HG03103 (cell line): ENCODE measurements around the gene FSIP1.

Source experiments
- ATAC-seq: cut with Tn5 transposase; IDR thresholded peaks from one replicate; pipeline ENCODE4 v1.9.1; 2021; ENCODE audit warnings: low read depth; ENCODE audit not compliant: unreplicated experiment

FSIP1 gene

DNA sequence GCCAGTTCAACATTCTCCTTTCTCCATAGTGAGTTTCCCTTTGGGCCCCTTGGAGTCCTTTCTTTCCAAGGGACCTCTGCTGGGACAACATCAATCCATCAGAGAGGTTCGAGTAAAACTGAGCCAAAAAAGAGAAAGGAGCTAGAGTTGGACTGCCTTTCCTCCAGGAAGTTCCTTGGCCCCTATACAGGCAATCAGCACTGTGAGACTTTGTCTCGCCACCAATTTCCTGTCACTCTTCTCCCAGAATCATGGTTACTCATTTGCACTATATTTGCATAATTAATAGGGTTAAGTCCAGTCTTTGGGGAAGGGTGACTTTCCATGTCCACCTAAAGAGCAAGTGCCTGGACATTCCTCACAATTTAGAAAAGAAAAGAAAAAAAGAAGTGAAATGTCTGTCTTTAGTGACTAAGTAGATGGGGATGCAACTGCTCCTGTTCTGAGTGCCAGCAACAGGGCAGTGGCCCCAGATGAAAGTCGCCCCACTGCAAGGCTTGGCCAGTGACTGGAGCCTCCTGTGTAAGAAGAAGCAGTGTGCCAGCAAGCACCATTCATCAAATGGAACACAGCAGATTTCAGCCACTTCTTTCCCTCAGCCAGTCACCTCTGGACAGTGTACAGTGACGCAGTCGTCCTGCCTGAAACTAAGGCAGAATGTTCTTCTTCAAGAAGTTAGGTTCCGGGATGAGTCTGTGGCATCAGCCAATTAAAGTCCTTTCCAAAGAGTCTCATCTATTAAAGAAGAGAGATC lies 91.6 kb downstream of the FSIP1 start:
- ATAC-seq, result no peak

DNA sequence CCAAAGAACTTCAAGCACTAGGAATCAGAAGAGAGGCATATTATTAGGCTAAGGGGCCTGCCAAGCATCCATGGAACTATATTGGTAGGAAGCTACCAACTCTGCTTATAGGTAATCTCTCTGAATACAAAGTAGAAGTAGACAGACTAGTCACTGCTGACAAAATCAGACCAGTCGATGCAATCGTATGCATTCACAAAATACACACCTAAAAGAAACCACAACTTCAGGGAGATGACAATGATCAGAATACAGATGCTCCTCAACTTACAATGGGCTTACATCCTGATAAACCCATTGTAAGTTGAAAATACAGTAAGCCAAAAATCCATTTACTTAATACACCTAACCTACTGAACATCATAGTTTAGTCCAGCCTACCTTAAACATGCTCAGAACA lies 94.7 kb downstream of the FSIP1 start:
- no peak for ATAC-seq

DNA sequence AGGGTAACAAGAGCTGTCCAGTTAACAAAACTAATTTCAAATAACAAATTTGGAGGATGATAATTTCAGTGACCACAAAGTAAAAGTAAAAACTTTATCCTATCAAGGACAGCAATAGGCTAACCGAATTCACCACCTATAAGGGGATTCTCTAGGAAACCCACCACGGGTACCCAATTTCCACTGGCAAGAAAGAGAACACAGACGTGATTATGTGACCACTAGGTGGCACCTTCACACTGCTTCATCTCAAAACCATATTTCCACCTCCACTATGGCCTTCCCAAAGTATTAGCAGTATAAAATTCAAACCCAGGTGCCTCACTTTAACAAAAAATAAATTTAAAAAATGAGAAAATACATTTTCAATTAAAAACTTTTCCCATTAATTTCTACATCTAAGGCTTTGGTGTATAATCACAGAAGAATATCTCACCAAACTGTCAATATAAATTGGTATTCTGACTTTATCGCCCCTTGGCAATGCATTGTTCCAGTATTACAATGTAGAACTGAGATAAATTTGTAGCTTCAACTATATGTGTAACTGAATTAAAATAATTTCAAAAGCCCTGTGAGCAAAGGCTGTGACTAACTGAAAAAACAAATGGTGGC lies 96.5 kb downstream of the FSIP1 start:
- no peak for ATAC-seq

DNA sequence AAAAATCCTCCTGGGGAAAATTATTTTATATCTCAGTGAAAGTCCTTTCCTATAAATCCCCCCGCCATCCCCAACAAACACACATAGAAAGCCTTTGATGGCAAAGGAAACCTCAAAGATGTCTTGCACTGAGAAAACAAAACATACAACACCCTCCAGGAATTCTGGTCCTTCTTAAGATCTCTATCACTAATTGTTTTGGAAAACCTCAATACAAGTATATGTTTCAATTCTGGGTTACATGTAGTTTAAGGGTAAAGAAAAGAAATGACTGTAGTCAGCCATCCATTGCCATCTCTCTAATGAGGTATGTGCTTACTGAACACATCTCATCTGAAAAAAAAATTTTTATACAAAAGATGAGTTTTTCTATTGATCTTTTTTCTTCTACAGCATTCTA lies 97.3 kb downstream of the FSIP1 start:
- no peak for ATAC-seq

DNA sequence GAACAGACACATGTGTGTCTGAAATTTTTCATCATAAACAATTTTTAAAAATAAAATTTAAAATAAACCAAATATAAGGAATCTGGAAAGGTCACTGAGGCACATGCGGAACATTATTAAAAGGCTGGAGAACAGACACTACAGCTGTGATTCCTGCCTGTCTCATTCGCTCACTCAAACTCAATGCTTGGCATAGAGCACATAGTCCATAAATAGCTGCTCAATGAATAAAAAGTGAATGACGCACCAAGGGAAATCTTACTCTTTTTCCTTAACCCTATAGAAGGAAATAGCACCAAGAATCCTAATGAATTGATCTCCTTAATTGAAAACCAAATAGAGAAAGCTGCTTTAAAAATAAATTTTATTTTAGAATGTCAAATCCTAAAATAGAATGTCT lies 98.4 kb downstream of the FSIP1 start:
- no peak for ATAC-seq

DNA sequence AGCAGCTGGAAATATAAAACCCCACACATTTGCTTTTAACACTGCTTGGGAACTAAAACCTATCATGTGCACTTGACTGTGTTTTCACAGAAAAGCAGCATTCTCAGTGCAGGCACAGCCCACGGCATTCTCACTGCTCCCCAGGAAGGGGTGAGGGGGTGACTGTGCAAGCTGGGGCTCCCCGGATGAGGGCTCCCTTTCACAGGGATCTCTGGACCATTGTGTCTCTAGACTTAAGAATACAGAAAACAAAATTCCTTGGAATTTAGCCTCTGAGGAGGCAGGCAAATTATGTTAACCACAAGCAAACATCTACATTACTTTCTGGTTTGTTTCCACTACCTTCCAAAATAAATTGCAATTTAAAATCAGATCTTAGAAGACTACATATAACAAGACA lies 100.3 kb downstream of the FSIP1 start:
- no peak for ATAC-seq

DNA sequence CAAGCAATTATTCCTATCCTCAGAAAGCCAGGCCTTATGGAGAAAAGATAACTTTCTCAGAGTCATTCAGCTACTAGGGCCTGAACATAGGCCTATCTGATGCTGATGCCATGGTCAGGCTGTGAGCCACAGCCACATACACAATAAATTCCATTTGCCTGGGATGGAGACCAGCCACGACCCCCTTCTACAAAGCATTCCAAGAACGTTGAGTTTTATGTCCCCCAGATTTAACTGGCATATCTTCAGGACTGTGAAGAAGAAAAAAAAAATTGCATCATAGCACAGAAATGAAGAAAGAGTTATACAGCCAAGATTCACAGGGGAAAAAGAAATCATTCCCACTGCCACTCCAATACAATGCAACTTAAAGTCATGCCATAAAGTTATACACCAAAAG lies 101.8 kb downstream of the FSIP1 start:
- ATAC-seq, result no peak

DNA sequence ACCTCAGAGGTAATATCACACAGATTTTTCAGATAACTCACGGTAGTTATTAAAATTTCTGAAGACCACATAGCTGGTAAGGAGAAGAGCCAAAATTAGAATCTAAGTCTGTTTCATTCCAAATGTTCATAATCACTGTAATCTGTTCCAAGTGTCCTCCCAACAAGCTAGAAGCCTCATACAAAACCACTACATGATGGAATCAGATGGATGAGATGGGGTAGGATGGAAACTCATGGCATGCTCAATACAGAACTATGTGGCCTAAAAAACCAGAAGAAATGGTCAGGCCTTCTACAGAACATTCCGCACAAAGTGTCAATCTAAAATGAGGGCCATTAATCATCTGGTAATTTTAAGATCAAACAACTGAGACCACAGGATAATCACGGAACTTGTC lies 110.0 kb downstream of the FSIP1 start:
- ATAC-seq, result no peak

DNA sequence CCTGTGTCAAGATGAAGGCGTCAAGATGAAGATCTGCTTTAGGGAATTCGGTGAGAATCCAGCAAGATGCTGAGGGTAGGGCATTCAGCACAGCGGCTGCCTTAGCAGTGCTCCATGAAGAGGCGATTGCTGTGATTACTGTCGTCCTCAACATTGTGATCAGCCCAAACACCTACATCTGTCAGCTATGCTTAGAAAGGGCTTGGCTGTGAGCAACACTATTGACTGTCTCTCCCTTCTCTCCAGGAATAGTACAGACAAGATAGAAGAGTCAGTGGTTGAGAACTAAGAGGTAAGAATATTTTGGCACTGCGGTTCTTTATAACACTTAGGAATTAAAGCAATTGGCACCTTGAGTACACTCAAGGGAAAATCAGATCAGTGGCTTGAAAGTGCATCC lies 110.5 kb downstream of the FSIP1 start:
- ATAC-seq, result no peak

DNA sequence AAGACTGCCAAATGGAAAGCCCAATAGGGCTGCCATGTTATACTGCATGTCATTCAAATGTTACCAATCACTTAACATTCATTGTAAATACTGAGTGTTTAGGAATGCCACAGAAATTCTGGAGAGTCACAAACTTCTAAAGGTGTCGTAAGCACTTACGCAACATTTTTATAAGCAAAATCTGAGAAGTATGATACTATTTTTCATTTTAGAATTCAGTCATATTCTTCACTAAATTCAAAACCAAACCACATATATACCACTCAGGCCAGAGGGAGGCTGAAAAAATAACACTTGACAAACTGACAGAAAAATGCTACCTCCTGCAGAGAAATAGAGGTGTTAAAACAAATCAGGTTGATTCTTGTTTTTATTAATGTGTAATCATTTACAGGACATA lies 112.0 kb downstream of the FSIP1 start:
- ATAC-seq, result no peak

DNA sequence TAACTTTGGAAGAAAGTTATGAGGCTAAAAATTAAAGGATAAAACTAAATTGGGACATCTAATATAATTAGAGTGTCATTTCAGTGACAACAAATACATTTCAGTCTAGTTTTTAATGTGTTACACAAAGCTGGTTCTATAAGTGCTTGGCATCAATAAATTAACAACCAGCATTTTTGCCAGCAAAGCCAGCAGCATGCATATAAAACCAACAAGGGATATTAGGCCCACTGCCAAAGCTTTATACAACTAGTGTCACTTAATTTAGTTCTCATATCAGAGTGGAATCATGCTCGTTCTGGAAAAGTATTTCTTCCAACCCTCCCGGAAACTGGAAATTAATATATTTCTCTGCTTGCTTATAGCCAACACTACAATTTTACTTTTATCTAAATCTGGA lies 113.0 kb downstream of the FSIP1 start:
- ATAC-seq, result no peak

DNA sequence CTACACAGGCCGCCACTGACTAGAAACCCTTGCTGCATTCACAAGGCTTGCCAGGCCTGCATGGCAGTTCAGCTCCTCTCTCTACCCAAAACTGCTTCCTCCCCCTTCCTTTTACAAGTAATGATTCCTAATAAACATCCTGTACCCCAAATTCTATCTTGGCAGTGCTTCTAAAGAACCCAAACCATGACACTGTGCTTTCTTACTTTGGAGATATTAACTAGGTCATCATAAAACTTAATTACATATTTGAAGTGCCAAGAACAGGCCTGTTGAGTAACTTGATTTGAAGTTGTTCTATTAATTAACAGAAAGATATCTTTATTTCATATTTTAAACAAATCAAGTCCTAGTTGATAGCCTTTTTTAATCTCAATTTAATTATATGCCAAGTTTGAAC lies 113.4 kb downstream of the FSIP1 start:
- no peak for ATAC-seq

DNA sequence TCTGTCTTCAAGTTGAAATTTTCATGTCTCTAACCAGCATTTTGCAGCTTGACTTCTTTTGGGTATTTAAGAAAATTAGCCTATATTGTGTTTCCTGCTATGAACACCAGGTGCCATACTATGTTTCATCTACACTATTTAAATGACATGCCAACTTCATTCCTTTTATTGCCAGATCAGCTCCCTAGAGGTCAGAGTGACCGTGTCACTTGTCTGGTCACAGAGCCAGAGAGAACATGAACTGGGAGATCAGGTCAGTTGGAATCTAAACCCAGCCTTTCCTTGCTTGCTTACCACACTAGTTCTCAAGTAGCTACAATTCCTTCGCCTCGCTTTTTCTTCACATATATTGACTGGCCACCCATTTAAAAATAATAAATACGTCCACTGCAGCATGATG lies 114.2 kb downstream of the FSIP1 start:
- no peak for ATAC-seq

DNA sequence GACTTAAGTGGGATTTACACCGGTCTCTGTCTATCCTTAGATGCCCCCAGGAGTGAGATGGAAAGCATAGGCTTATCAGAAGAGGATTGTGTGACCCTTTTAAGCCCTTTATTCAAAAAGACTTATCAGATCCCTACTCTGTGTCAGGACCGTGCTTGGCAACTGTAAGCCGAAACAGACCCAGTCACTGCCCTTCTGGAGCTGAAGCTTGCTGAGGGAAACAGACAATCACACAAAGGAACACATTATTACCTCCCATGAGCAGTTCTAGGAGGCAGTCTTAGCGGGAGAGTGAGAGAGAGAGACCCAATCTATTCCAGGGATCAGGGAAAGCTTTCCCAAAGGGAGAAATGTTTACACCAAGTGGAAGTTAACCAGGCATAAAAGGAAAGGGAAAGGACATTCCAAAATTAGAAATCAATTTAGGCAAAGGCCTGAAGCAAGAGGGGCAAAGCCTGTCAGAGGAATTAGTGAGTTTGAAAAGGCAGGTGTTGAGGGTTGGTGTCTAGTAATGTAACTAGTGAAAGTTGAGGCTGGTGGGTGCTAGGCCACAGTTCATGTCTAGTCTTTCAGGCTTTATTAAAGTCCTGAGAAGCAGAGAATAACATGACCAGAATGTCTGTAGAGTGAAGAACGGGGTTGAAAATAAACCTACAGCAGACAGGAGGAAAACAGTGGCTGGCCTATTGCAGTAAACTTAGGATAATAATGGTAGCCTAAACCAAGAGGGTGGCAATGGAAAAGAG lies 115.1 kb downstream of the FSIP1 start:
- no peak for ATAC-seq

DNA sequence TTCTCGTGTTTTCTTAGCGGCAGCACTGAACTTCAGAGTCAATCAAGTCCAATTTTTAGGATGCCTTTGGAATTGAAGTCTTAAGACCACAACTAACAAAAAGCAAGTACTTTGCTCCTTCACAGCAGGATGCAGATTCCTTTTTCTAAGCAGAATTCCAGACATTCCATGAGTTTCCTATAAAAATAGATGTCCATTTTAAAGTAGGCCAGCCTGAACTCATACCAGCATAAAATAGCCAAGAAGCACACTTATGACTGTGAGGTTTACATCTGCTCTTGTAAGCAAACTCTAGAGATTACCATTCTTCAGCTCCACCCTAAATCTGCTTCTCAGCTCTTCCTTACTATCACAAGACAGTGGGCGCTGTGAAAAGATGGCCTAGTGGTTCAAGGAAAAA lies 116.0 kb downstream of the FSIP1 start:
- no peak for ATAC-seq

DNA sequence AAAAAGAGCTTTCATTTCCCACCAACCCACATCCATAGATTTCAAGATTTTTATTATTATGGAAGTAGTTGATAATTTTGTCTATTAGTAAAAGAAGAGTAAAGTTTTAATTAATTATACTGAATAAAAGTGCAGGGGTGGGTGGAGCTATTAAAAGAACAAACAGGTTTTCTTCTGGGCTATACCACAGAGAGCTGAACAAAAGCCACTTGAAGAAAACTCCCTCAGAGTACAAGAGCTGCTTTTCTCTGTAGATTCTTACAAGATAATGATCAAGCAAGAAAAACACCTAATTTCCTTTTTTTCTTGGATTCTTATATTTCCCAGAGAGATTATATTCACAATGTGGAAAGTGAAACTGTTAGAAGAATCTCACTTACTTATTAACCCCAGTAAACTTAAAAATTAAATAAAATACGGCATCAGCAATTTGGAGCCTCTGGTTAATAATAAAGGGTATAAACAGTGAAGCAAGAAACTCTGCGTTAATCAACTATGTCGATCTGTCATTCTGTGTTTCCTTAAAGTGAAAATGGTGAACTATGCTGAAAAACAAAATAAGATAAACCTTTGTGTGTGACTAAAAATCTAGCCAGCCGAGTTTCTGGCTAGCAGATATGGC lies 116.9 kb downstream of the FSIP1 start:
- no peak for ATAC-seq

DNA sequence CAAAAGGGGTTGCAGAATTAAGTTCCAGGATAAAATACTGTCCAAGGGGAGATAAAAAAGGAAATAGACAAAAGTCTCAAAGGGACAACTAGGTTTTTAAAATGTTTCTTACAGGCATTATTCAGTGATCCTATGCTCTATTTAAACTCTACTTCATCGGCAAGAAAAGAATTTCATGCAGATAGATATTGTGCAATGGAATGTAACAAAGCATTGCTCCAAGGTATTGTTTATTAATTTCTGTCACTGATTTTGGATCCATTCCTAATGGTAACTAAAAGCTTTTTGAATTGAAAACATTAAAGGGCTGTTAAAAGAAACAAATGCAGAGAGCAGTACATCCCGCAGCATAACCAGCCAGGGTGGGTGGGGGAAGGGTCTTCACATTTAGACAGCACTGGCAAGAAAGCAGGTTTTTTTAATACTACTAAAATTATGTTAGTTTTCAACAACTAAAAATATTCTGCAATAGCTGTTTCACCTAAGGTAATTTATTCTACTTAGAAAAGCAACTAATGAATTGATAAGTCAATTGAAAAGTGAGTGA lies 118.9 kb downstream of the FSIP1 start:
- ATAC-seq, result no peak

DNA sequence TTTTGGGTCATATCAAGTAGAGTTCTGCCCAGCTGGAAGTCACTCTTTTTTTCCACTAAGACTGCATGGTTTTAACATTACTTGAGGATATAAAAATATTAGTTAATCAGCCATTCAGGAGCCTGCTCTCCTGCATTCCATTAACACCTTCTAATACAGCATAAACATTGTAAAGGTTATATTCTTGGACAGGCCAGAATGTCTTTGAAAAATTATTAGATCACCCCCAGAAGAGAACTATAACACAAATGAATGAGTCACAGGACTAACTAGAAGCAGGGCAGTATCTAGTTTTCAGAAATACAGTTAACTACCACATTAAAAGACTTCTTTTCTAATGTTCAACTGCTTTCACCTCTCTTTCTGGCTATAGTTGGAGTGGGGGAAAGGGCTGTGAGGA lies 120.9 kb downstream of the FSIP1 start:
- ATAC-seq, result no peak

DNA sequence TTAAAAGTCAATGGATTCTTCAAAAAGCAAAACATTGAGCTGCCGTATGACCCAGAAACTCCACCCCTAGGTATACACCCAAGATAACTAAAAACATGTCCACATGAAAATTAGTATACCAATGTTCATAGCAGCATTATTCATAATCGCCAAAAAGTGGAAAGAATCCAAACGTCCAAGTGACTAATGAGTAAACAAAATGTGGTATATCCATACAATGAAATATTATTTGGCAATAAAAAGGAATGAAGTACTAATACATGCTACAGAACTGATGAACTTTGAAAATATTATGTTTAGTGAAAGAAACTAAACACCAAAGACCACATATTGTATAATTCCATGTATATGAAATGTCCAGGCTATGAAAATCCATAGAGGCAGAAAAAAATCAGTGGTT lies 123.9 kb downstream of the FSIP1 start:
- no peak for ATAC-seq

DNA sequence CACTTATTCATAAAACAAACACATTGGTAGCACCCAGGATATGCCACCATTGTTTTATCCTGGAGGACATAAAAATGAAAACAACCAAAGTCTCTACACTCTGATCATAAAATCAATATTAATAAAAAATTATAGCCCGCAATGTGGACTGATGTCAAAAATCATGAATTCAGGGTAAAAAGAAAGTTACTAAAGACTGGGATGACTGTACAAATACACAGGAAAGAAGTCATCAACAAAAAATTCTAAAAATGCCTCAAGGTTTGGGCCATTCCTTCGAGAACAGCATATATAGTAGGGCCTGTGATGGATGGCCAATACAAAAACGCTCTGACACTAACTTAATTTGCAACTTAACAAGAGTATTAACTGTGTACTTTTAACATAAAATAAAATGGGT lies 125.0 kb downstream of the FSIP1 start:
- ATAC-seq, result no peak

DNA sequence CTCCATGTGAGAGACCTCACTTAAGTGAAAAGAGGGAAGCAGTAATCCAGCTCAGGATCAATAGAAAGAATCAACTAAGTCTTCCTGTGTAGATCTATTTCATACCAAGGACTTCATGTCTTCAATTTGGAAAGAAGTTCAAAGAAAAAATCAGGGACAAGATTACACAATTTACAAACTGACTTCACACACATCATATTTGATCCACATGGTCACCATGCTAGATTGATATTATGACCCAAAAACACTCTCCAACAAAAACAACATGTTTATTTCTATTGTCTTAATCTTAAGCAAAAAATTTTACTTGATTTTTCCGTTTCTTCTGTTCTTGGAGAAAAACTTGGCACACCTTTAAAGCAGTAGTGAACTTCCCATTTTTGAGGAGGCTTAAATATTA lies 125.5 kb downstream of the FSIP1 start:
- no peak for ATAC-seq
